CD14-positive monocyte (primary cell): ENCODE results near the gene UVRAG. TPM values are rescaled to one million over a fixed set of nuclear protein-coding genes. Genes with fewer than 3 reads are reported as not detected.
A peak's percentile ranks its signal among the peaks of the same experiment; 100 is the strongest.

Experiments
- DNase-seq, 3 donors: peaks; one replicate each; pipeline ENCODE4 v3.0.0-alpha.2; 2011 to 2022
- H2AFZ ChIP-seq: 2 replicates; pipeline ENCODE4 v1.6.0; 2012; ENCODE audit warnings: mild to moderate bottlenecking, low read depth, low read length, inconsistent platforms; ENCODE audit not compliant: insufficient read depth, poor library complexity, severe bottlenecking
- H3K27ac ChIP-seq, 2 donors: 1 replicate in 1 of 2; 2 replicates in 1 of 2; pipeline ENCODE4 v1.5.1; 2012 to 2013; ENCODE audit warnings: low read length in 2 of 2, control low read depth in 1 of 2, inconsistent platforms in 1 of 2, low read depth in 1 of 2, mild to moderate bottlenecking in 1 of 2
- H3K27me3 ChIP-seq, 2 donors: one replicate each; pipeline versions ENCODE4 v1.6.0 to v1.6.1; 2011 to 2013; ENCODE audit warnings: low read length in 2 of 2; ENCODE audit not compliant: control insufficient read depth in 2 of 2, insufficient read depth in 2 of 2
- H3K36me3 ChIP-seq, 2 donors: replicated peaks in 1 of 2; 1 replicate in 1 of 2; 2 replicates in 1 of 2; pipeline versions ENCODE4 v1.5.1 to v1.6.1; 2012 to 2013; ENCODE audit warnings: low read length in 2 of 2, control low read depth in 1 of 2, inconsistent platforms in 1 of 2, mild to moderate bottlenecking in 1 of 2; ENCODE audit not compliant: insufficient read depth in 2 of 2, control insufficient read depth in 1 of 2
- H3K4me1 ChIP-seq, 2 donors: 1 replicate in 1 of 2; 2 replicates in 1 of 2; pipeline versions ENCODE4 v1.5.1 to v1.6.1; 2012 to 2013; ENCODE audit warnings: low read length in 2 of 2, control low read depth in 1 of 2, inconsistent platforms in 1 of 2, mild to moderate bottlenecking in 1 of 2, moderate library complexity in 1 of 2; ENCODE audit not compliant: insufficient read depth in 2 of 2, control insufficient read depth in 1 of 2
- H3K4me2 ChIP-seq: replicated peaks from 2 replicates; pipeline ENCODE3; 2012; ENCODE audit warnings: low read length, moderate library complexity, mild to moderate bottlenecking; ENCODE audit not compliant: poor library complexity, severe bottlenecking; ENCODE audit errors: extremely low read depth
- H3K4me3 ChIP-seq, 3 experiments: fragments of 200-600 bp in 1 of 3; sonication (generic) in 1 of 3; replicated peaks in 1 of 3; 1 replicate in 2 of 3; 2 replicates in 1 of 3; pipeline ENCODE4 v1.5.1; 2011 to 2013; ENCODE audit warnings: low read length in 3 of 3, mild to moderate bottlenecking in 3 of 3, control low read depth in 2 of 3, low read depth in 2 of 3, inconsistent platforms in 1 of 3, moderate library complexity in 1 of 3
- H3K79me2 ChIP-seq: 2 replicates; pipeline ENCODE4 v1.6.0; 2012; ENCODE audit warnings: mild to moderate bottlenecking, control low read depth, inconsistent platforms, low read length, moderate library complexity; ENCODE audit not compliant: insufficient read depth
- H3K9ac ChIP-seq: 2 replicates; pipeline ENCODE4 v1.6.0; 2017; ENCODE audit warnings: low read length, mild to moderate bottlenecking; ENCODE audit not compliant: insufficient read depth, poor library complexity, severe bottlenecking
- H3K9me3 ChIP-seq, 2 donors: replicated peaks in 1 of 2; 1 replicate in 1 of 2; 2 replicates in 1 of 2; pipeline versions ENCODE4 v1.5.1 to v1.6.1; 2012 to 2013; ENCODE audit warnings: low read length in 2 of 2, control low read depth in 1 of 2; ENCODE audit not compliant: control insufficient read depth in 1 of 2, insufficient read depth in 1 of 2
- H4K20me1 ChIP-seq: 2 replicates; pipeline ENCODE4 v1.6.0; 2012; ENCODE audit warnings: mild to moderate bottlenecking, low read length, control low read depth, moderate library complexity; ENCODE audit not compliant: insufficient read depth
- H3K27ac Mint-ChIP-seq, 7 donors: one replicate each; pipeline ENCODE4 v1.8.0; 2020; ENCODE audit warnings: mild to moderate bottlenecking in 7 of 7, mixed read lengths in 7 of 7, moderate library complexity in 6 of 7, inconsistent platforms in 2 of 7
- H3K27me3 Mint-ChIP-seq, 3 donors: one replicate each; pipeline ENCODE4 v1.8.0; 2021 to 2022; ENCODE audit warnings: low read depth in 3 of 3, mild to moderate bottlenecking in 3 of 3, mixed read lengths in 3 of 3, moderate library complexity in 3 of 3, inconsistent platforms in 1 of 3
- H3K36me3 Mint-ChIP-seq, 2 donors: one replicate each; pipeline ENCODE4 v1.8.0; 2020; ENCODE audit warnings: mixed read lengths in 2 of 2, inconsistent platforms in 1 of 2, mild to moderate bottlenecking in 1 of 2
- H3K4me1 Mint-ChIP-seq: one replicate; pipeline ENCODE4 v1.8.0; 2020; ENCODE audit warnings: mild to moderate bottlenecking, mixed read lengths
- H3K4me3 Mint-ChIP-seq, 2 donors: one replicate each; pipeline ENCODE4 v1.8.0; 2020; ENCODE audit warnings: mild to moderate bottlenecking in 2 of 2, mixed read lengths in 2 of 2, moderate library complexity in 1 of 2
- H3K9me3 Mint-ChIP-seq, 7 donors: one replicate each; pipeline ENCODE4 v1.8.0; 2020 to 2022; ENCODE audit warnings: mixed read lengths in 7 of 7, mild to moderate bottlenecking in 6 of 7, moderate library complexity in 6 of 7, inconsistent platforms in 2 of 7
- CTCF ChIP-seq: fragments of 200-600 bp; IDR thresholded peaks from one replicate; pipeline ENCODE4 v1.8.0; 2022; ENCODE audit warnings: antibody characterized with exemption, mild to moderate bottlenecking
- WGBS: methylation state at CpG from one replicate; pipeline ENCODE4 v1.1.5; 2013; ENCODE audit warnings: missing lambda C conversion rate; ENCODE audit not compliant: insufficient coverage; 5-methylcytosine and 5-hydroxymethylcytosine counted together
- intact Hi-C, 2 donors: fragments of 100-400 bp; cut with micrococcal nuclease; formaldehyde crosslinking; loops; one replicate each; pipeline versions ENCODE4 v1.15.0 to v1.15.1; 2023
- polyA plus RNA-seq, 3 donors: library from polyadenylated mRNA; depleted of rRNA in 1 of 3; unstranded in 2 of 3; stranded (reverse) in 1 of 3; fragments of 300-500 nt in 2 of 3; fragments of >200 nt in 1 of 3; fragmentation: Illumina TruSeq in 2 of 3; gene quantifications; 1 replicate in 2 of 3; 2 replicates in 1 of 3; pipeline ENCODE4 v1.2.3, GENCODE V29; 2012 to 2021

UVRAG gene
- polyA plus RNA-seq, 3 donors, result 13.7 to 20.5 (median 20.0) TPM

GRCh38 chr11:76023236-76024068, 208.4 kb downstream of the UVRAG start:
- no peak overlapping the region for H3K4me2 ChIP-seq

GRCh38 chr11:76025068-76025467, 210.1 kb downstream of the UVRAG start:
- H3K9me3 Mint-ChIP-seq, result peaks cover 0 to 1% (median 0%) of the 10 kb centered on the region in 7 donors
- no peak overlapping the region for H3K27ac ChIP-seq
- H3K36me3 ChIP-seq, result peaks cover 8 to 71% of the 10 kb centered on the region in 2 donors
- H3K79me2 ChIP-seq, result peaks cover under 1% of the 10 kb centered on the region
- H3K27ac Mint-ChIP-seq, result no peak overlapping the region
- H3K4me3 Mint-ChIP-seq, result no peak overlapping the region
- H3K27me3 Mint-ChIP-seq, result no peaks in the 10 kb centered on the region
- no CpG with 5 or more reads among the region's 1 CpG for whole genome bisulfite sequencing
- TF ChIP-seq CTCF, result no peak
- H3K4me1 ChIP-seq, result no peaks in the 10 kb centered on the region
- H3K9me3 ChIP-seq, result no peaks in the 10 kb centered on the region
- DNase-seq, result no peak
- H3K4me3 ChIP-seq, result no peak overlapping the region
- peaks cover 12% of the 10 kb centered on the region for H3K4me1 Mint-ChIP-seq
- H2AFZ ChIP-seq, result no peak overlapping the region
- peaks cover 35% of the 10 kb centered on the region for H4K20me1 ChIP-seq
- H3K9ac ChIP-seq, result no peak overlapping the region
- intact Hi-C loops, result no loop called here
- peaks cover 40 to 51% of the 10 kb centered on the region in 2 donors for H3K36me3 Mint-ChIP-seq
- no peak overlapping the region for H3K4me2 ChIP-seq
- H3K27me3 ChIP-seq, result no peaks in the 10 kb centered on the region

More at GRCh38 chr11:76023236-76024068, 208.4 kb downstream of the UVRAG start:
- H3K36me3 ChIP-seq, result peaks cover 23 to 86% of the 10 kb centered on the region in 2 donors
- peaks cover 4% of the 10 kb centered on the region for H3K79me2 ChIP-seq
- WGBS, result 60% methylated on average over 1 of the region's 3 CpGs
- no peaks in the 10 kb centered on the region for H3K9me3 ChIP-seq
- Mint-ChIP-seq H3K4me3 (no peak overlapping the region), H3K9me3 (peaks cover 0 to 1% (median 0%) of the 10 kb centered on the region in 7 donors), H3K27ac (peak overlapping the region in 2 of 7 donors; percentile 10 to 14), H3K36me3 (peaks cover 44 to 55% of the 10 kb centered on the region in 2 donors), H3K4me1 (peaks cover 9% of the 10 kb centered on the region), H3K27me3 (no peaks in the 10 kb centered on the region)
- no peak overlapping the region for H3K9ac ChIP-seq
- TF ChIP-seq CTCF, result no peak
- peak overlapping the region in 1 of 2 donors; percentile 32 for H3K27ac ChIP-seq
- H3K4me3 ChIP-seq, result no peak overlapping the region
- no peaks in the 10 kb centered on the region for H3K27me3 ChIP-seq
- DNase-seq, result no peak
- no peaks in the 10 kb centered on the region for H3K4me1 ChIP-seq
- intact Hi-C loops, result no loop called here
- peaks cover 41% of the 10 kb centered on the region for H4K20me1 ChIP-seq
- no peak overlapping the region for H2AFZ ChIP-seq
